CD14-positive monocyte (primary cell): ENCODE measurements around the gene COL9A2. TPM values are rescaled to one million over a fixed set of nuclear protein-coding genes. Genes with fewer than 3 reads are reported as not detected.
"Not testable (repeated sequence)": the region's sequence is repeated elsewhere in the genome, so short reads cannot be mapped to it uniquely, and the experiment has no call there.

Experiments
- DNase-seq, 3 donors: peaks; one replicate each; pipeline ENCODE4 v3.0.0-alpha.2; 2011 to 2022
- H2AFZ ChIP-seq: 2 replicates; pipeline ENCODE4 v1.6.0; 2012; ENCODE audit warnings: mild to moderate bottlenecking, low read depth, low read length, inconsistent platforms; ENCODE audit not compliant: insufficient read depth, poor library complexity, severe bottlenecking
- H3K27ac ChIP-seq, 2 donors: 1 replicate in 1 of 2; 2 replicates in 1 of 2; pipeline ENCODE4 v1.5.1; 2012 to 2013; ENCODE audit warnings: low read length in 2 of 2, control low read depth in 1 of 2, inconsistent platforms in 1 of 2, low read depth in 1 of 2, mild to moderate bottlenecking in 1 of 2
- H3K27me3 ChIP-seq, 2 donors: one replicate each; pipeline versions ENCODE4 v1.6.0 to v1.6.1; 2011 to 2013; ENCODE audit warnings: low read length in 2 of 2; ENCODE audit not compliant: control insufficient read depth in 2 of 2, insufficient read depth in 2 of 2
- H3K36me3 ChIP-seq, 2 donors: replicated peaks in 1 of 2; 1 replicate in 1 of 2; 2 replicates in 1 of 2; pipeline versions ENCODE4 v1.5.1 to v1.6.1; 2012 to 2013; ENCODE audit warnings: low read length in 2 of 2, control low read depth in 1 of 2, inconsistent platforms in 1 of 2, mild to moderate bottlenecking in 1 of 2; ENCODE audit not compliant: insufficient read depth in 2 of 2, control insufficient read depth in 1 of 2
- H3K4me1 ChIP-seq, 2 donors: 1 replicate in 1 of 2; 2 replicates in 1 of 2; pipeline versions ENCODE4 v1.5.1 to v1.6.1; 2012 to 2013; ENCODE audit warnings: low read length in 2 of 2, control low read depth in 1 of 2, inconsistent platforms in 1 of 2, mild to moderate bottlenecking in 1 of 2, moderate library complexity in 1 of 2; ENCODE audit not compliant: insufficient read depth in 2 of 2, control insufficient read depth in 1 of 2
- H3K4me2 ChIP-seq: replicated peaks from 2 replicates; pipeline ENCODE3; 2012; ENCODE audit warnings: low read length, moderate library complexity, mild to moderate bottlenecking; ENCODE audit not compliant: poor library complexity, severe bottlenecking; ENCODE audit errors: extremely low read depth
- H3K4me3 ChIP-seq, 3 experiments: fragments of 200-600 bp in 1 of 3; sonication (generic) in 1 of 3; replicated peaks in 1 of 3; 1 replicate in 2 of 3; 2 replicates in 1 of 3; pipeline ENCODE4 v1.5.1; 2011 to 2013; ENCODE audit warnings: low read length in 3 of 3, mild to moderate bottlenecking in 3 of 3, control low read depth in 2 of 3, low read depth in 2 of 3, inconsistent platforms in 1 of 3, moderate library complexity in 1 of 3
- H3K79me2 ChIP-seq: 2 replicates; pipeline ENCODE4 v1.6.0; 2012; ENCODE audit warnings: mild to moderate bottlenecking, control low read depth, inconsistent platforms, low read length, moderate library complexity; ENCODE audit not compliant: insufficient read depth
- H3K9ac ChIP-seq: 2 replicates; pipeline ENCODE4 v1.6.0; 2017; ENCODE audit warnings: low read length, mild to moderate bottlenecking; ENCODE audit not compliant: insufficient read depth, poor library complexity, severe bottlenecking
- H3K9me3 ChIP-seq, 2 donors: replicated peaks in 1 of 2; 1 replicate in 1 of 2; 2 replicates in 1 of 2; pipeline versions ENCODE4 v1.5.1 to v1.6.1; 2012 to 2013; ENCODE audit warnings: low read length in 2 of 2, control low read depth in 1 of 2; ENCODE audit not compliant: control insufficient read depth in 1 of 2, insufficient read depth in 1 of 2
- H4K20me1 ChIP-seq: 2 replicates; pipeline ENCODE4 v1.6.0; 2012; ENCODE audit warnings: mild to moderate bottlenecking, low read length, control low read depth, moderate library complexity; ENCODE audit not compliant: insufficient read depth
- H3K27ac Mint-ChIP-seq, 7 donors: one replicate each; pipeline ENCODE4 v1.8.0; 2020; ENCODE audit warnings: mild to moderate bottlenecking in 7 of 7, mixed read lengths in 7 of 7, moderate library complexity in 6 of 7, inconsistent platforms in 2 of 7
- H3K27me3 Mint-ChIP-seq, 3 donors: one replicate each; pipeline ENCODE4 v1.8.0; 2021 to 2022; ENCODE audit warnings: low read depth in 3 of 3, mild to moderate bottlenecking in 3 of 3, mixed read lengths in 3 of 3, moderate library complexity in 3 of 3, inconsistent platforms in 1 of 3
- H3K36me3 Mint-ChIP-seq, 2 donors: one replicate each; pipeline ENCODE4 v1.8.0; 2020; ENCODE audit warnings: mixed read lengths in 2 of 2, inconsistent platforms in 1 of 2, mild to moderate bottlenecking in 1 of 2
- H3K4me1 Mint-ChIP-seq: one replicate; pipeline ENCODE4 v1.8.0; 2020; ENCODE audit warnings: mild to moderate bottlenecking, mixed read lengths
- H3K4me3 Mint-ChIP-seq, 2 donors: one replicate each; pipeline ENCODE4 v1.8.0; 2020; ENCODE audit warnings: mild to moderate bottlenecking in 2 of 2, mixed read lengths in 2 of 2, moderate library complexity in 1 of 2
- H3K9me3 Mint-ChIP-seq, 7 donors: one replicate each; pipeline ENCODE4 v1.8.0; 2020 to 2022; ENCODE audit warnings: mixed read lengths in 7 of 7, mild to moderate bottlenecking in 6 of 7, moderate library complexity in 6 of 7, inconsistent platforms in 2 of 7
- CTCF ChIP-seq: fragments of 200-600 bp; IDR thresholded peaks from one replicate; pipeline ENCODE4 v1.8.0; 2022; ENCODE audit warnings: antibody characterized with exemption, mild to moderate bottlenecking
- WGBS: methylation state at CpG from one replicate; pipeline ENCODE4 v1.1.5; 2013; ENCODE audit warnings: missing lambda C conversion rate; ENCODE audit not compliant: insufficient coverage; 5-methylcytosine and 5-hydroxymethylcytosine counted together
- intact Hi-C, 2 donors: fragments of 100-400 bp; cut with micrococcal nuclease; formaldehyde crosslinking; loops; one replicate each; pipeline versions ENCODE4 v1.15.0 to v1.15.1; 2023
- polyA plus RNA-seq, 3 donors: library from polyadenylated mRNA; depleted of rRNA in 1 of 3; unstranded in 2 of 3; stranded (reverse) in 1 of 3; fragments of 300-500 nt in 2 of 3; fragments of >200 nt in 1 of 3; fragmentation: Illumina TruSeq in 2 of 3; gene quantifications; 1 replicate in 2 of 3; 2 replicates in 1 of 3; pipeline ENCODE4 v1.2.3, GENCODE V29; 2012 to 2021

COL9A2 gene
- polyA plus RNA-seq, 3 donors, result 2.0 to 24.3 (median 2.6) TPM

GRCh38 chr1:40332695-40333094 lies 15.6 kb upstream of the COL9A2 start:
- no peak overlapping the region for H3K27ac Mint-ChIP-seq
- Histone ChIP-seq H3K79me2 (no peaks in the 10 kb centered on the region), H3K4me2 (no peak overlapping the region), H3K4me3 (no peak overlapping the region), H3K9me3 (peaks cover 0 to 4% of the 10 kb centered on the region in 2 donors), H3K27me3 (no peaks in the 10 kb centered on the region), H3K4me1 (no peaks in the 10 kb centered on the region), H2AFZ (no peak overlapping the region), H3K36me3 (no peaks in the 10 kb centered on the region), H3K27ac (no peak overlapping the region), H3K9ac (no peak overlapping the region), H4K20me1 (no peaks in the 10 kb centered on the region)
- intact Hi-C loops, result no loop called here
- H3K27me3 Mint-ChIP-seq, result peaks cover 0 to 7% (median 4%) of the 10 kb centered on the region in 3 donors
- H3K9me3 Mint-ChIP-seq, result peaks cover 0 to 22% (median 8%) of the 10 kb centered on the region in 7 donors
- no peak for TF ChIP-seq CTCF
- DNase-seq, result no peak
- peaks cover 3% of the 10 kb centered on the region for H3K4me1 Mint-ChIP-seq
- H3K36me3 Mint-ChIP-seq, result no peaks in the 10 kb centered on the region
- no peak overlapping the region for H3K4me3 Mint-ChIP-seq
- no CpG with 5 or more reads among the region's 1 CpG for WGBS

GRCh38 chr1:40331403-40331802 lies 14.3 kb upstream of the COL9A2 start:
- H3K27me3 ChIP-seq, H3K27me3 Mint-ChIP-seq, H3K36me3 Mint-ChIP-seq, H3K4me3 Mint-ChIP-seq, H3K36me3 ChIP-seq, H3K79me2 ChIP-seq, H3K4me2 ChIP-seq, H4K20me1 ChIP-seq, H2AFZ ChIP-seq, intact Hi-C loops, H3K27ac Mint-ChIP-seq, DNase-seq, H3K4me3 ChIP-seq, H3K4me1 Mint-ChIP-seq, H3K9me3 ChIP-seq, H3K9ac ChIP-seq, H3K27ac ChIP-seq, H3K4me1 ChIP-seq: not testable (repeated sequence)
- peaks cover 0 to 24% (median 12%) of the 10 kb centered on the region in 7 donors for H3K9me3 Mint-ChIP-seq
- WGBS, result no CpG with 5 or more reads among the region's 1 CpG
